Measurements from ENCODE around the gene GANC.

- TF ChIP-seq GATA2 (IDR thresholded peaks at IDR 0.05; ENCODE audit: low read depth, low read length) (no peak), GATA3 (IDR thresholded peaks at IDR 0.05; ENCODE audit: low read depth, low read length) (no peak)
Observed at GRCh38 chr15:42273900-42274701, 1.1 kb downstream of the GANC start.
